ENCODE data around the gene ALOX5AP. TPM values are rescaled to one million over a fixed set of nuclear protein-coding genes. Genes with fewer than 3 reads are reported as not detected.
A peak's percentile ranks its signal among the peaks of the same experiment; 100 is the strongest.

The ALOX5AP gene
- polyA plus RNA-seq, 3 donors, result 84.4 to 269 (median 220) TPM

DNA sequence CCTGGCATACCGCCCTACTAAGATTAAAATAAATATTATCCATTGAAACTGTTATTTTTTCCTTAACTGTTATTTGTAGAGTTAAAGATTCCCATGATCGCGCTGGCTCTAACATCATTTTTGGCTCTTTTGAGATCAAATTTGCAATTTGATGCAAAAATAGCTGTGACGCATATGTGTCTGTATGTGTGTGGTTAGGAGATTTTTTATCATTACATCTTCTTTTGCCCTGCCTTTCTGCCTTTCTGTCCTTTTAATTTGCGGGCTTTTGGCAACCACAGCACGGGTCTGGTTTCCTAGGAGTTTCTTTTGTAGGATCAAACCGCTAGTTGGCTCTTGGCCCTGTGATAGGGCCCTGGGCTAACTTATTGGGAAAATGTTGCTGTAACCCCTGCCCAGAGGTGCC lies 37.3 kb upstream of the ALOX5AP start:
- 86% methylated on average over 1 of the region's 7 CpGs for WGBS (ENCODE audit: insufficient coverage)
- H3K27ac ChIP-seq (ENCODE audit: low read depth in 1 of 2, low read length in 2 of 2), result no peak overlapping the region
- H3K9ac ChIP-seq (ENCODE audit: insufficient read depth, low read length, poor library complexity, severe bottlenecking), result no peak overlapping the region
- H3K79me2 ChIP-seq (ENCODE audit: insufficient read depth, low read length), result no peaks in the 10 kb centered on the region
- TF ChIP-seq, protein P1, sequence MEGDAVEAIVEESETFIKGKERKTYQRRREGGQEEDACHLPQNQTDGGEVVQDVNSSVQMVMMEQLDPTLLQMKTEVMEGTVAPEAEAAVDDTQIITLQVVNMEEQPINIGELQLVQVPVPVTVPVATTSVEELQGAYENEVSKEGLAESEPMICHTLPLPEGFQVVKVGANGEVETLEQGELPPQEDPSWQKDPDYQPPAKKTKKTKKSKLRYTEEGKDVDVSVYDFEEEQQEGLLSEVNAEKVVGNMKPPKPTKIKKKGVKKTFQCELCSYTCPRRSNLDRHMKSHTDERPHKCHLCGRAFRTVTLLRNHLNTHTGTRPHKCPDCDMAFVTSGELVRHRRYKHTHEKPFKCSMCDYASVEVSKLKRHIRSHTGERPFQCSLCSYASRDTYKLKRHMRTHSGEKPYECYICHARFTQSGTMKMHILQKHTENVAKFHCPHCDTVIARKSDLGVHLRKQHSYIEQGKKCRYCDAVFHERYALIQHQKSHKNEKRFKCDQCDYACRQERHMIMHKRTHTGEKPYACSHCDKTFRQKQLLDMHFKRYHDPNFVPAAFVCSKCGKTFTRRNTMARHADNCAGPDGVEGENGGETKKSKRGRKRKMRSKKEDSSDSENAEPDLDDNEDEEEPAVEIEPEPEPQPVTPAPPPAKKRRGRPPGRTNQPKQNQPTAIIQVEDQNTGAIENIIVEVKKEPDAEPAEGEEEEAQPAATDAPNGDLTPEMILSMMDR (IDR thresholded peaks at IDR 0.05), result no peak
- H3K4me1 Mint-ChIP-seq, result peaks cover 49% of the 10 kb centered on the region
- H3K9me3 ChIP-seq (replicated peaks in 1 of 2; ENCODE audit: control insufficient read depth in 1 of 2, insufficient read depth in 1 of 2, low read length in 2 of 2), result no peaks in the 10 kb centered on the region
- H3K27me3 Mint-ChIP-seq (ENCODE audit: low read depth in 3 of 3), result peaks cover 4 to 17% (median 14%) of the 10 kb centered on the region in 3 donors
- no peaks in the 10 kb centered on the region for H3K36me3 ChIP-seq (replicated peaks in 1 of 2; ENCODE audit: control insufficient read depth in 1 of 2, insufficient read depth in 2 of 2, low read length in 2 of 2)
- H2AFZ ChIP-seq (ENCODE audit: insufficient read depth, low read depth, low read length, poor library complexity, severe bottlenecking), result no peak overlapping the region
- peak overlapping the region in 1 of 2 donors; percentile 87 for H3K4me3 Mint-ChIP-seq
- H3K9me3 Mint-ChIP-seq, result no peaks in the 10 kb centered on the region
- peak overlapping the region in 1 of 7 donors; percentile 90 for H3K27ac Mint-ChIP-seq
- peak overlapping the region; percentile 18 for H3K4me2 ChIP-seq (replicated peaks; ENCODE audit: extremely low read depth, low read length, poor library complexity, severe bottlenecking)
- no peaks in the 10 kb centered on the region for H3K36me3 Mint-ChIP-seq
- peaks cover 0 to 5% of the 10 kb centered on the region in 2 donors for H3K27me3 ChIP-seq (ENCODE audit: control insufficient read depth in 2 of 2, insufficient read depth in 2 of 2, low read length in 2 of 2)
- no peak for DNase-seq
- intact Hi-C loops (cut with micrococcal nuclease), result loop anchor here in 1 of 2 donors (10.0 kb wide), 1 partner anchor 47 kb away; no protein-coding TSS in a partner anchor
- peaks cover 39 to 47% of the 10 kb centered on the region in 2 donors for H3K4me1 ChIP-seq (ENCODE audit: control insufficient read depth in 1 of 2, insufficient read depth in 2 of 2, low read length in 2 of 2)
- H4K20me1 ChIP-seq (ENCODE audit: insufficient read depth, low read length), result no peaks in the 10 kb centered on the region
- peak overlapping the region in 1 of 3 experiments; percentile 48 for H3K4me3 ChIP-seq (replicated peaks in 1 of 3; ENCODE audit: low read depth in 2 of 3, low read length in 3 of 3)

DNA sequence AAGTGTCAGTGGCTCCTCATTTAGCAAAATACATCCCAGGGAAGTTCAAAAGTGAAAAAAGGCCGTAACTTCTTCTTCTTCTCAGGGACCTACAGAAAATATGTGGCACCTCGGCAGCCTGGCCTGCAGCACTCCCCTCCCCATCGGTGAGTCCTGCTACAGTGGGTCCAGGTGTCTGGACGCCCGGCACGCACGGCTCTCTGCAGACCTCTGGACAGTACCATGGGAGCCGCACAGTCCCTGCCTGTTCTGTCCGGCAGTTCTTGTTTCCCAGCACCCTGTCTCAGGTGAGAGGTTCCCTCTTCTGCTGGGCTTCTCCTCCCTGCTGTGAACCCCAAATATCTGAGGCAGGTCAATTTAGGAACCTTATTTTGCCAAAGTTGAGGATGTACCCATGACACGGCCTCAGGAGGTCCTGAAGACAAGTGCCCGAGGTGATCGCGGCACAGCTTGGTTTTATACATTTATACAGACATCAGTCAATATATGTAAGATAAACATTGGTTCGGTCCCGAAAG lies 36.8 kb upstream of the ALOX5AP start:
- intact Hi-C loops (cut with micrococcal nuclease), result loop anchor here in 1 of 2 donors (10.0 kb wide), 1 partner anchor 46 kb away; no protein-coding TSS in a partner anchor
- H3K9ac ChIP-seq (ENCODE audit: insufficient read depth, low read length, poor library complexity, severe bottlenecking), result no peak overlapping the region
- H3K27me3 Mint-ChIP-seq (ENCODE audit: low read depth in 3 of 3), result peaks cover 3 to 20% (median 16%) of the 10 kb centered on the region in 3 donors
- peaks cover 0 to 5% of the 10 kb centered on the region in 2 donors for H3K27me3 ChIP-seq (ENCODE audit: control insufficient read depth in 2 of 2, insufficient read depth in 2 of 2, low read length in 2 of 2)
- H3K36me3 ChIP-seq (replicated peaks in 1 of 2; ENCODE audit: control insufficient read depth in 1 of 2, insufficient read depth in 2 of 2, low read length in 2 of 2), result no peaks in the 10 kb centered on the region
- H3K4me3 ChIP-seq (replicated peaks in 1 of 3; ENCODE audit: low read depth in 2 of 3, low read length in 3 of 3), result no peak overlapping the region
- peaks cover 39 to 47% of the 10 kb centered on the region in 2 donors for H3K4me1 ChIP-seq (ENCODE audit: control insufficient read depth in 1 of 2, insufficient read depth in 2 of 2, low read length in 2 of 2)
- H3K4me1 Mint-ChIP-seq, result peaks cover 49% of the 10 kb centered on the region
- TF ChIP-seq, protein P1 (IDR thresholded peaks at IDR 0.05), result no peak
- no peak overlapping the region for H3K27ac ChIP-seq (ENCODE audit: low read depth in 1 of 2, low read length in 2 of 2)
- H3K9me3 ChIP-seq (replicated peaks in 1 of 2; ENCODE audit: control insufficient read depth in 1 of 2, insufficient read depth in 1 of 2, low read length in 2 of 2), result no peaks in the 10 kb centered on the region
- no peak overlapping the region for H3K4me2 ChIP-seq (replicated peaks; ENCODE audit: extremely low read depth, low read length, poor library complexity, severe bottlenecking)
- H3K27ac Mint-ChIP-seq, result no peak overlapping the region
- 86% methylated on average over 6 of the region's 15 CpGs for WGBS (ENCODE audit: insufficient coverage)
- peak overlapping the region in 1 of 2 donors; percentile 42 for H3K4me3 Mint-ChIP-seq
- no peaks in the 10 kb centered on the region for H4K20me1 ChIP-seq (ENCODE audit: insufficient read depth, low read length)
- DNase-seq, result no peak
- no peaks in the 10 kb centered on the region for H3K36me3 Mint-ChIP-seq
- H3K9me3 Mint-ChIP-seq, result no peaks in the 10 kb centered on the region
- H2AFZ ChIP-seq (ENCODE audit: insufficient read depth, low read depth, low read length, poor library complexity, severe bottlenecking), result no peak overlapping the region
- no peaks in the 10 kb centered on the region for H3K79me2 ChIP-seq (ENCODE audit: insufficient read depth, low read length)
